NCI-H510A treated with DMSO at 0.1 percent for 48 hours (cell line): ENCODE measurements around the gene KCNN3.
"Not testable (repeated sequence)": the region's sequence is repeated elsewhere in the genome, so short reads cannot be mapped to it uniquely, and the experiment has no call there.

Experiments
- DNase-seq: peaks from one replicate; lab custom pipeline; 2025; lab: John Stamatoyannopoulos, UW

KCNN3 gene

DNA sequence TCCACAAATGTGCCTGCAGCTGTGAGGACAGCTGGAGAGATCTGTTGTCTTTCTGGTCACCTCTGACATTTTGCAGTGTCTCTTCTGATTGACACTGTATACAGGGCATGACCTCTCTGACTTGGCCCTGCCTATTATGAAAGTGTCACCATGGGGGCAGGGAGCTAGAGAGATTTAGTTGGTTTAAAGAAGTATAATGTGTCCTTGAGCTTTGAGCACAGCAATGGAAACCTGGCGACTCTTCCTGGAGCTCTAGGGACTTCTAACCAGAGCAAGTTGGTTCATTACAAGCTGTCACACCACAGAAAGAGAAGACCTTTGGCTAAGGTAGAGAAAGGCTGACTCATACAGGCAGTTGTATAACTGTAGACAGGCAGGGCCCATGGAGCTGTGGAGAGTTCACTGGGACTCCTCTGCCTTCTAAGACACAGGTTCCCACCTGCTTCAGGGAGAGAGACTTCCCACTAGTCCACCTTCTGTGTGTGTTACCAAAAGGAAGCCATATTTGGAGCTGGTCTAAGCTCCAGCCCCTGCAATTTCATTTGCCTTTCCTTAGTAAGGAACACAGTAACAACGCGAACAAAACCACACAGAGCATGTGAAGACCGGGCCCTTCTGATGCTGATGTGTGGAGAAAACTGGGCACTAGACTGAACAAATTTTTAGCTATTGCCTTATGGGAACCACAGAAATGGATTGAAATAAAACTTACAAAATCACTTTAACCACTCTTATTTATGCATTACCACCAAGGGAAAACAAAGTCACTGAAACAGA lies 171.6 kb downstream of the KCNN3 start:
- DNase-seq: no peak

- no peak for DNase-seq
Observed at GRCh38 chr1:154697710-154698109, 172.4 kb downstream of the KCNN3 start.

GRCh38 chr1:154696456-154696855 lies 173.6 kb downstream of the KCNN3 start:
- DNase-seq: no peak

GRCh38 chr1:154695985-154696384 lies 174.1 kb downstream of the KCNN3 start:
- no peak for DNase-seq

GRCh38 chr1:154694995-154695394 lies 175.1 kb downstream of the KCNN3 start:
- DNase-seq: no peak

DNA sequence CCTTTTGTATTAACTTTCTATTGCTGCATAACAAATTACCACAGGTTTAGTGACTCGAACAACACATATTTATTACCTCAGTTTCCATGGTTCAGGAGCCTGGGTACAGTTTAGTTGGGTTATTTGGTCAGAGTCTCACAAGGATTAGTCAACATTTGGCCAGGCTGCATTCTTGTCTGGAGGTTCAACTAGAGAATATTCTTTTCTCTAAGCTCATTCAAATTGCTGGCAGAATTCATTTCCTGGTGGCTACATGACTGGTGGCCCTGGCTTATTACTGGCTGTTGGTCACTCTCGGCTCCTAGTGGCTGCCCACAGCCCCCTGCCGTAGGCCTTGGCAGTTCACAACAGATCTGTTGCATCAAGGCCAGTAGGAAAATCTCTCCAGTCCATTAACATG lies 181.0 kb downstream of the KCNN3 start:
- DNase-seq: no peak

- no peak for DNase-seq
Observed at GRCh38 chr1:154686507-154686906, 183.6 kb downstream of the KCNN3 start.

- DNase-seq: no peak
Observed at GRCh38 chr1:154683820-154684219, 186.3 kb downstream of the KCNN3 start.

- DNase-seq: no peak
Observed at GRCh38 chr1:154682254-154682653, 187.8 kb downstream of the KCNN3 start.

- not testable (repeated sequence) for DNase-seq
Observed at GRCh38 chr1:154677844-154678243, 192.2 kb downstream of the KCNN3 start.

- DNase-seq: not testable (repeated sequence)
Observed at GRCh38 chr1:154676847-154677246, 193.2 kb downstream of the KCNN3 start.

- DNase-seq: not testable (repeated sequence)
Observed at GRCh38 chr1:154674456-154674855, 195.6 kb downstream of the KCNN3 start.

- not testable (repeated sequence) for DNase-seq
Observed at GRCh38 chr1:154672245-154672644, 197.8 kb downstream of the KCNN3 start.

DNA sequence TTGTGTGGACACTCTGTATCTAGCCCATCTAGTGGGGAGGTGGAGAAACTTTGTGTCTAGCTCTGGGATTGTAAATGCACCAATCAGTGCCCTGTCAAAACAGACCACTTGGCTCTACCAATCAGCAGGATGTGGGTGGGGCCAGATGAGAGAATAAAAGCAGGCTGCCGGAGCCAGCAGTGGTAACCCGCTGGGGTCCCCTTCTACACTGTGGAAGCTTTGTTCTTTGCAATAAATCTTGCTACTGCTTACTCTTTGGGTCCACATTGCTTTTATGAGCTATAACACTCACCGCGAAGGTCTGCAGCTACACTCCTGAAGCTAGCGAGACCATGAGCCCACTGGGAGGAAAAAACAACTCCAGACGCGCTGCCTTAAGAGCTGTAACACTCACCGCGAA lies 198.7 kb downstream of the KCNN3 start:
- DNase-seq: not testable (repeated sequence)

DNA sequence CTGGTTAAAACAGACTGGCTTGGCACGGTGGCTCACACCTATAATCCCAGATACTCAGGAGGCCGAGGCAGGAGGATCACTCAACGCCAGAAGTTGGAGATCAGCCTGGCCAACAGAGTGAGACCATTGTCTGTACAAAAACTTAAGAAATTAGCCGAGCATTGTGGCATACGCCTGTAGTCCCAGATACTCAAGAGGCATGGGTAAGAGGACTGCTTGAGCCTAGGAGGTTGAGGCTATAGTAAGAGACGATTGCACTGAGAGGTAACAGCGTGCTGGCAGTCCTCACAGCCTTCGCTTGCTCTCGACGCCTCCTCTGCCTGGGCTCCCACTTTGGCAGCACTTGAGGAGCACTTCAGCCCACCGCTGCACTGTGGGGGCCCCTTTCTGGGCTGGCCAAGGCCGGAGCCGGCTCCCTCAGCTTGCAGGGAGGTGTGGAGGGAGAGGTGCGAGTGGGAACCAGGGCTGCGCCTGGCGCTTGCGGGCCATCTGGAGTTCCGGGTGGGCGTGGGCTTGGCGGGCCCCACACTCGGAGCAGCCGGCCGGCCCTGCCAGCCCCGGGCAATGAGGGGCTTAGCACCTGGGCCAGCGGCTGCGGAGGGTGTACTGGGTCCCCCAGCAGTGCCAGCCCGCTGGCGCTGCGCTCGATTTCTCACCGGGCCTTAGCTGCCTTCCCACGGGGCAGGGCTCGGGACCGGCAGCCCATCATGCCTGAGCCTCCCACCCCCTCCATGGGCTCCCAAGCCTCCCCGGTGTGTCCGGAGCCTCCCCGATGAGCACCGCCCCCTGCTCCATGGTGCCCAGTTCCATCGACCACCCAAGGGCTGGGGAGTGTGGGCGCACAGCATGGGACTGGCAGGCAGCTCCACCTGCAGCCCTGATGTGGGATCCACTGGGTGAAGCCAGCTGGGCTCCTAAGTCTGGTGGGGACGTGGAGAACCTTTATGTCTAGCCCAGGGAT lies 199.5 kb downstream of the KCNN3 start:
- DNase-seq: not testable (repeated sequence)

DNA sequence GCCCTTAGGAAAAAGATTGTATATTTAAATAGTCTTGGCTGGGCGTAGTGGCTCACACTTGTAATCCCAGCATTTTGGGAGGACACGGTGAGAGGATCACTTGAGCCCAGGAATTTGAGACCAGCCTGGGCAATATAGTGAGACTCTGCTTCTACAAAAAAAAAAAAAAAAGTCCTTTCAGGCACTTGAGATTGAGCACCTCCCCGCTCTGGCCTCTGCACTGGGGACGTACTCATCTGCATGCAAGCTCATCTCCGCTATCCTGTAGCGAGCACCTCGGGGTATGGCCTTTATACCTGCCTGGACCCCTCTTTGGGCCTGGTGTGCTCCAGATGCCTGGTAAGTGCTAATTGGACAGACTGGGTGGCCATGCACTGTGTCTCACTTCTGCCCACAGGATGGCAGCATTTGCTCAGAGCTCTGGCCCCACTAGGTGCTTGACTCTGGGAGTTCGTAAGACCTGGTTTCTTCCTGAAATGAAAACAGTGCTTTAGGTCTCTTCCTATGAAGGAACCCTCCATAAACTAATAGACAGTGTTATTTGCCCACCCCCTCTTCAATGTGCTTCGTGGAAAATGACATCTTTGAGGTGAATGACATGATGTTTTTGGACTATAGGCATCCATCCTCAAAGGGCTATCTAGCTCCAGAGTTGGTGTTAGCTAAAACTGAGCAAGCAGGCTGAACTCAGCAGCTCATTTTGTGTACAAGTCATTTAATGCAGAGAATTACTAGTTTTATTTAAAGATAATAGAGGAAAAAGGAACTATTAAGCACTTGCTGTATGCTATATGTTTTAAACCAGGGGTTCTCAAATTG lies 200.4 kb downstream of the KCNN3 start:
- DNase-seq: peak; percentile 80

DNA sequence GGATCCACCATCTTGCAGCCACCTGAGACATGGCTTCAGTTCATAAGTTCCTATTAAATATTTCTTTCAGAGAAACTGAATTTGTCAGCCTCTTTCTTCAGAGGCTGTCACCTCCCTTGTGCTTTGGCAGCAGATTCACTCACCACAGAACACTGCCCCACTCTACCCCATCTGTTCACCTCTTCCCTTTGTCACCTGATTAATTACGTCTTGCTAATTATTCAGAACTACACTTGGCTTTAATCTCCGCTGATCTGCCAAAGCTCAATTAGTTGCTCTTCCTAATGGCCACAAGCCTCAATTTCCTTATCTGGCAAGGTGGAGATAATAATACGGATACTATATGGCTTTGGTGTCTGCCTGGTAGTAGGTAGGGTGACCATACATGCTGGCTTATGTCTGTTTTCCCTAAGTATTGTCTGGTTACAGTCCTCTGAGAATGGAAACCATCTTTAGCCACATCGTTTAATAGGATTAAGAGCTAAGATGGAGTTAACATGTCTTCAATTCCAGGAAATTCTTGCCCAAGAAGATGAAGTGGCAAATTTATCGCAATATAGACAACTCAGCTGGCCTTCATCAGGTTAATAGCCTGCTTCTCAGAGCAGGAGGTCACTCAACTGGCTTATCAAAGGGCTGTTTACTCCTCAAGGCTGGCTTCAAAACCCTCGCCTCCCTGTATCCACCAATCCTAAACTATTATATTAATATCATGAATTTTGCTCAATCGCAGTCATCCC lies 203.9 kb downstream of the KCNN3 start:
- DNase-seq: no peak

DNA sequence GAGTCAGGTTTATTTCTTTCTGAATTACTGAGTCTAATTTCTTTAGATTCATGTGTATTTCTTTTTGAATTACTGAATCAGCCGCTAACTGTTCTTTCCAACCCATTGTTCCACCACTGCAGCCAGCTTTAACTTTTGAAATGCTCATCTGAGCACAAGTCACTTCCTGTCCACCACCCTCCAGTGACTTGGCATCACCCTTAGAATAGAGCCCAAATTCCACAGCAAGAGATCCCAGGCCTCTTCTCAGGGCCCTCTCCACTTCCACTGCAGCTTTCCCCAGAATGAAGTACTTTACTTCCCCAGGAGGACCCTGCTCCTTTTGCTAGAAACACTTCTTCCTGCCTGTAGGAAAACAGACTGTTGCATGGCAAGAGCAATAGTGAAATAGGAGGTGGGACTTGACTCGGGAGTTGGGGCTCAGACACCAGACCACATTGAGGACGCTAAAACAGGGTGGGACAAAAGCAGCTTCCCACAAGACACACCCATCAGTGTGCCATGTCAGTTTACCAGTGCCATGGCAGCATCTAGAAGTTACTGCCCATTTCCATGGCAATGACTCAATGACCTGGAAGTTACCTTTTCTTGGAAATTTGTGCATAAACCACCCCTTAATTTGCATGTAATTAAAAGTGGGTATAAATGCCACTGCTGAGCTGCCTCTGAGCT lies 205.6 kb downstream of the KCNN3 start:
- no peak for DNase-seq

DNA sequence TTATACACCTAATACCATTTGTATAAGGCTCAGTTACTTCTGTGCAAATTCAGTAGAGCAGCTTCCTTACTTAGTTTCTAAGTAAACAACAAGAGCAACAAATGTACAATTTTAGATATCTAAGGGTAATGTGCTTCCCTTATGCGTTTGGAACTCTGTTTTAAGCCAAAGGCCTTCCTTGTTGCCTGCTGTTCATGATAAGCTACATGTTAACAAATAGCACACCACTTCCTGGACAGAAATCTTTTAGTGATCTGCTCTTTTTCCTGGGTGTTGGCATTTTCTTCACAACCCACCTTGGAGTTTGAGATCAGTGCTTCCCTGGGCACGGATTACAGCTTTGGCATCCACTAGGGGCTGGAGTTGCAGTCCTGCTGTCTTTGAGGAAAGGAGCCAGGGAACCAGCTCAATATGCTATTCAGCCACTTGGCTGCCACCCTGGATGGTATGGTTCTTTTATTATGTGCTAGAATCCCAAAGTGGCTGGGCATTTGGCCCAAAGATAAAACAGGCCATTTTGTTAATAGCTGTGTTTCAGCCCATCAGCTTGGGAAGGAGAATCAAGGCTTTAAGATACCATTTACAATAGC lies 206.5 kb downstream of the KCNN3 start:
- no peak for DNase-seq

DNA sequence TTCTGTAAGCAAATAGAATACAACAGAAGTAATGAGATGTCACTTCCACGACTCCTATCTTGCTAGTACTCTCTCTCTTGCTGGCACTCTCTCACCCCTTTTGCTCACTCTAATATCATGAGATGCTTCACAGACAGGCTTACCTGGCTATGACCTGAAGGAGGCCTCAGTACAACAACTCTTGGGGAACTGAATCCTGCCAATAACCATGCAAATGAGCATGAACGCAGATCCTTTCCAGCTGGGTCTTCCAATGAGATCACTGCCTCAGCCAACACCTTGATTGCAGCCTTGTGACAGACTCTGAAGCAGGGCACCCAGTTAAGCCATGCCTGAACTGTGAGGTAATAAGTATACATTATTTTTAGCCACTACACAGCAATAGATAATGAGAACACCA lies 209.0 kb downstream of the KCNN3 start:
- no peak for DNase-seq
